Activated T-helper 1 cell treated with anti-CD3 and anti-CD28 coated beads, Interleukin-12 subunit alpha, Interleukin-12 subunit beta, Interleukin-2, Interleukin-4 antibody, amounts not matched to agents 30 ng/mL and 10 ng/mL and 1 ng/mL, durations not matched to agents 14 hours and 24 hours and 36 hours (primary cell): ENCODE results near the gene TEC. TPM values are rescaled to one million over a fixed set of nuclear protein-coding genes. Genes with fewer than 3 reads are reported as not detected.

Source experiments
- DNase-seq: peaks from one replicate; pipeline ENCODE4 v3.0.0; 2021; ENCODE audit warnings: low spot score
- H3K27ac Mint-ChIP-seq: one replicate; pipeline ENCODE4 v1.8.0; 2021; ENCODE audit warnings: mild to moderate bottlenecking, mixed read lengths
- H3K27me3 Mint-ChIP-seq: one replicate; pipeline ENCODE4 v1.8.0; 2022; ENCODE audit warnings: mild to moderate bottlenecking, moderate library complexity, mixed read lengths; ENCODE audit not compliant: insufficient read depth
- H3K36me3 Mint-ChIP-seq: one replicate; pipeline ENCODE4 v1.8.0; 2021; ENCODE audit warnings: low read depth, mixed read lengths
- H3K4me1 Mint-ChIP-seq: one replicate; pipeline ENCODE4 v1.8.0; 2021; ENCODE audit warnings: low read depth, mixed read lengths
- H3K4me3 Mint-ChIP-seq: one replicate; pipeline ENCODE4 v1.8.0; 2021; ENCODE audit warnings: mild to moderate bottlenecking, moderate library complexity, mixed read lengths
- H3K9me3 Mint-ChIP-seq: one replicate; pipeline ENCODE4 v1.8.0; 2021; ENCODE audit warnings: mixed read lengths
- intact Hi-C: fragments of 100-400 bp; cut with micrococcal nuclease; formaldehyde crosslinking; loops from one replicate; pipeline ENCODE4 v1.15.1; 2024
- total RNA-seq: library from RNA; stranded (reverse); gene quantifications from 2 replicates; pipeline ENCODE4 v1.2.3, GENCODE V29; 2022

TEC gene
- total RNA-seq, 1 donor from 2014 or later = 1.1 TPM

DNA sequence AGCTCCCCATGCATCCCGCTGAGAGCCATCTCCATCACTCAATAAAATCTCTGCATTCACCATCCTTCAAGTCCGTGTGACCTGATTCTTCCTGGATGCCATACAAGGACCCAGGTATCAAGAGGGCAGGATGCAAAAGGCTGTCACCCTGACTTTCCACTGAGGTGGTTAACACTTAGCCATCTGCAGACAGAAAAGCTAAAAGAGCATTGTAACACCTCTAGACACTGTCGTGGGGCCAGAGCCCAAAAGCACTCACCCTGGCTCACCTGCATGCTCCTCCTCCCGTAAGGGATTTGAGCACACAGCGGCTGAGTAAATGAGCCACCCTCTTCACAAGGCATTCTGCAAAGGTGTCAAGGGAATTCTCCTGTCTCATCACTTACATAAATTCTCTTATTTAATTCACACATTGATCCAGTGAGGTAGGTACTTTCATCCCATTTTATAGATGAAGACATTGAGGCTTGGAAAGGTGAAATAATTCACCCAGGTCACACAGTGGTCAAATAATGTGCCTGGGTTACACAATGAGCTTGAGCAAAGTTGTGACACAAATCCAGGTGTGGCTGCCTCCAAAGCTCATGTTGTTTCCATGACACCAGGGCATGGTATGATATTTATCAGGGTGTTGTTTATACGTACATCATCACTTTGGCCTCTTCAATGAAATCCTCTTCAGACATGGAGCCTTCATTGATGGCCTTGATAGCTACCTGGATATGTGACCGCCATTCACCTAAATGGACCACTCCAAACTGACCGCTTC, 183.6 kb downstream of the TEC start:
- Mint-ChIP-seq H3K36me3 (peaks cover 45% of the 10 kb centered on the region), H3K27ac (no peak overlapping the region)
- intact Hi-C loops = loop anchor here (2.0 to 5.0 kb wide), 5 partner anchors 17 to 419 kb away; no protein-coding TSS in a partner anchor

More for the DNA sequence above, 183.6 kb downstream of the TEC start:
- Mint-ChIP-seq H3K27me3 (no peaks in the 10 kb centered on the region), H3K4me3 (no peak overlapping the region), H3K9me3 (no peaks in the 10 kb centered on the region), H3K4me1 (no peaks in the 10 kb centered on the region)
- DNase-seq = no peak

Other genes with a start within 250 kb of the TEC start
- 12.5 and 12.7 TPM in 2 replicates for gene TXK, start 135.6 kb downstream of the TEC start, total RNA-seq
- gene SLAIN2, start 71.7 kb upstream of the TEC start, total RNA-seq = 71.4 and 79.4 TPM in 2 replicates
- gene SLC10A4, start 213.5 kb upstream of the TEC start, total RNA-seq = 0.10 TPM in 1 of 2 replicates, not detected in the other
- gene ZAR1, start 220.4 kb upstream of the TEC start, total RNA-seq = not detected in 2 replicates